Fibroblast of skin of back (primary cell): ENCODE results near the gene CDH6.
A peak's percentile ranks its signal among the peaks of the same experiment; 100 is the strongest.

ENCODE experiments used
- DNase-seq: peaks from one replicate; pipeline ENCODE4 v3.0.0-alpha.2; 2013

Gene CDH6

GRCh38 chr5:31251032-31251431 is 57.5 kb downstream of the CDH6 start:
- no peak for DNase-seq

- no peak for DNase-seq
Observed at GRCh38 chr5:31255041-31255440, 61.6 kb downstream of the CDH6 start.

- no peak for DNase-seq
Observed at GRCh38 chr5:31268256-31268655, 74.8 kb downstream of the CDH6 start.

GRCh38 chr5:31268686-31269085 is 75.2 kb downstream of the CDH6 start:
- no peak for DNase-seq

- no peak for DNase-seq
Observed at GRCh38 chr5:31269259-31269658, 75.8 kb downstream of the CDH6 start.

- DNase-seq, result peak; percentile 25
Observed at GRCh38 chr5:31270396-31270795, 76.9 kb downstream of the CDH6 start.

- DNase-seq, result no peak
Observed at GRCh38 chr5:31271567-31271966, 78.1 kb downstream of the CDH6 start.

- DNase-seq, result no peak
Observed at GRCh38 chr5:31273161-31273560, 79.7 kb downstream of the CDH6 start.

GRCh38 chr5:31273631-31274378 is 80.3 kb downstream of the CDH6 start:
- no peak for DNase-seq

- no peak for DNase-seq
Observed at GRCh38 chr5:31280210-31280609, 86.7 kb downstream of the CDH6 start.

GRCh38 chr5:31283326-31283725 is 89.8 kb downstream of the CDH6 start:
- DNase-seq, result no peak

GRCh38 chr5:31285025-31285424 is 91.5 kb downstream of the CDH6 start:
- DNase-seq, result no peak

GRCh38 chr5:31287985-31288384 is 94.5 kb downstream of the CDH6 start:
- no peak for DNase-seq

GRCh38 chr5:31289429-31289828 is 95.9 kb downstream of the CDH6 start:
- peak; percentile 40 for DNase-seq

GRCh38 chr5:31291323-31291854 is 97.9 kb downstream of the CDH6 start:
- DNase-seq, result no peak

GRCh38 chr5:31300501-31300900 is 107.0 kb downstream of the CDH6 start:
- DNase-seq, result peak; percentile 72

GRCh38 chr5:31301833-31302232 is 108.3 kb downstream of the CDH6 start:
- no peak for DNase-seq

- no peak for DNase-seq
Observed at GRCh38 chr5:31303688-31304087, 110.2 kb downstream of the CDH6 start.

GRCh38 chr5:31317665-31318064 is 124.2 kb downstream of the CDH6 start:
- no peak for DNase-seq

GRCh38 chr5:31319335-31319734 is 125.8 kb downstream of the CDH6 start:
- no peak for DNase-seq

- no peak for DNase-seq
Observed at GRCh38 chr5:31322946-31323345, 129.5 kb downstream of the CDH6 start.

GRCh38 chr5:31324842-31325241 is 131.4 kb downstream of the CDH6 start:
- no peak for DNase-seq

GRCh38 chr5:31328040-31328733 is 134.7 kb downstream of the CDH6 start:
- no peak for DNase-seq

GRCh38 chr5:31329715-31330114 is 136.2 kb downstream of the CDH6 start:
- no peak for DNase-seq
